ENCODE measurements around the gene CADM1. TPM values are rescaled to one million over a fixed set of nuclear protein-coding genes. Genes with fewer than 3 reads are reported as not detected.

CADM1 gene
- total and polyA plus RNA-seq, 2 experiments from 2014 or later: 48.4 to 54.3 TPM

- H3K4me2 ChIP-seq: no peak overlapping the region
- H3K9me3 ChIP-seq (ENCODE audit: low read depth): no peaks in the 10 kb centered on the region
- no peak overlapping the region for H3K4me3 ChIP-seq
- 96% methylated on average over 1 of the region's 1 CpG for WGBS (ENCODE audit: low lambda C conversion rate, missing lambda C conversion rate)
- no peak overlapping the region for H3K27ac ChIP-seq
- TF ChIP-seq EZH2 (IDR thresholded peaks at IDR 0.05; ENCODE audit: borderline replicate concordance) (no peak), CTCF (IDR thresholded peaks at IDR 0.05; ENCODE audit: poor library complexity) (no peak), EZH2phosphoT487 (IDR thresholded peaks at IDR 0.05; ENCODE audit: low read depth, severe bottlenecking, unreplicated experiment) (no peak)
- no peaks in the 10 kb centered on the region for H4K20me1 ChIP-seq (ENCODE audit: insufficient read depth, poor library complexity, severe bottlenecking)
- H3K79me2 ChIP-seq: no peaks in the 10 kb centered on the region
- no peaks in the 10 kb centered on the region for H3K4me1 ChIP-seq (ENCODE audit: insufficient read depth)
- H2AFZ ChIP-seq: no peak overlapping the region
- DNase-seq (ENCODE audit: low spot score): no peak
- no peaks in the 10 kb centered on the region for H3K9me2 ChIP-seq (replicated peaks; ENCODE audit: insufficient read depth)
- H3K36me3 ChIP-seq (replicated peaks; ENCODE audit: insufficient read depth, low read depth): no peaks in the 10 kb centered on the region
- H3K27me3 ChIP-seq: no peaks in the 10 kb centered on the region
Measured at GRCh38 chr11:115430345-115430744, 73.9 kb downstream of the CADM1 start.

GRCh38 chr11:115428306-115428705, 75.9 kb downstream of the CADM1 start:
- TF ChIP-seq CTCF (IDR thresholded peaks at IDR 0.05; ENCODE audit: poor library complexity) (no peak), EZH2phosphoT487 (IDR thresholded peaks at IDR 0.05; ENCODE audit: low read depth, severe bottlenecking, unreplicated experiment) (no peak), EZH2 (IDR thresholded peaks at IDR 0.05; ENCODE audit: borderline replicate concordance) (no peak)
- Histone ChIP-seq H3K27me3 (no peaks in the 10 kb centered on the region), H3K4me3 (no peak overlapping the region), H2AFZ (no peak overlapping the region), H3K9me3 (ENCODE audit: low read depth) (no peaks in the 10 kb centered on the region), H3K36me3 (replicated peaks; ENCODE audit: insufficient read depth, low read depth) (no peaks in the 10 kb centered on the region), H3K4me2 (no peak overlapping the region), H3K4me1 (ENCODE audit: insufficient read depth) (no peaks in the 10 kb centered on the region), H4K20me1 (ENCODE audit: insufficient read depth, poor library complexity, severe bottlenecking) (no peaks in the 10 kb centered on the region), H3K9me2 (replicated peaks; ENCODE audit: insufficient read depth) (no peaks in the 10 kb centered on the region), H3K79me2 (no peaks in the 10 kb centered on the region), H3K27ac (no peak overlapping the region)
- DNase-seq (ENCODE audit: low spot score): no peak

GRCh38 chr11:115425816-115426215, 78.4 kb downstream of the CADM1 start:
- Histone ChIP-seq H3K27ac (no peak overlapping the region), H3K4me2 (no peak overlapping the region), H4K20me1 (ENCODE audit: insufficient read depth, poor library complexity, severe bottlenecking) (no peaks in the 10 kb centered on the region), H2AFZ (no peak overlapping the region), H3K9me2 (replicated peaks; ENCODE audit: insufficient read depth) (no peaks in the 10 kb centered on the region), H3K36me3 (replicated peaks; ENCODE audit: insufficient read depth, low read depth) (no peaks in the 10 kb centered on the region), H3K79me2 (no peaks in the 10 kb centered on the region), H3K27me3 (no peaks in the 10 kb centered on the region), H3K4me3 (no peak overlapping the region), H3K9me3 (ENCODE audit: low read depth) (no peaks in the 10 kb centered on the region), H3K4me1 (ENCODE audit: insufficient read depth) (no peaks in the 10 kb centered on the region)
- WGBS (ENCODE audit: low lambda C conversion rate, missing lambda C conversion rate): 87% methylated on average over 7 of the region's 7 CpGs
- TF ChIP-seq CTCF (IDR thresholded peaks at IDR 0.05; ENCODE audit: poor library complexity) (no peak), EZH2 (IDR thresholded peaks at IDR 0.05; ENCODE audit: borderline replicate concordance) (no peak), EZH2phosphoT487 (IDR thresholded peaks at IDR 0.05; ENCODE audit: low read depth, severe bottlenecking, unreplicated experiment) (no peak)
- DNase-seq (ENCODE audit: low spot score): no peak

GRCh38 chr11:115425250-115425649, 79.0 kb downstream of the CADM1 start:
- no peaks in the 10 kb centered on the region for H3K4me1 ChIP-seq (ENCODE audit: insufficient read depth)
- no peak overlapping the region for H3K4me2 ChIP-seq
- H3K9me3 ChIP-seq (ENCODE audit: low read depth): no peaks in the 10 kb centered on the region
- no peaks in the 10 kb centered on the region for H3K36me3 ChIP-seq (replicated peaks; ENCODE audit: insufficient read depth, low read depth)
- H3K4me3 ChIP-seq: no peak overlapping the region
- no peak for TF ChIP-seq CTCF (IDR thresholded peaks at IDR 0.05; ENCODE audit: poor library complexity)
- TF ChIP-seq EZH2phosphoT487 (IDR thresholded peaks at IDR 0.05; ENCODE audit: low read depth, severe bottlenecking, unreplicated experiment): no peak
- no peak for TF ChIP-seq EZH2 (IDR thresholded peaks at IDR 0.05; ENCODE audit: borderline replicate concordance)
- H3K27me3 ChIP-seq: no peaks in the 10 kb centered on the region
- no peaks in the 10 kb centered on the region for H4K20me1 ChIP-seq (ENCODE audit: insufficient read depth, poor library complexity, severe bottlenecking)
- H3K79me2 ChIP-seq: no peaks in the 10 kb centered on the region
- no peaks in the 10 kb centered on the region for H3K9me2 ChIP-seq (replicated peaks; ENCODE audit: insufficient read depth)
- H2AFZ ChIP-seq: no peak overlapping the region
- no peak overlapping the region for H3K27ac ChIP-seq
- 96% methylated on average over 5 of the region's 5 CpGs for WGBS (ENCODE audit: low lambda C conversion rate, missing lambda C conversion rate)
- no peak for DNase-seq (ENCODE audit: low spot score)
